IPS DF 6.9 (cell line): ENCODE data around the gene C15orf61.

ENCODE experiments used
- DNase-seq: peaks from one replicate; pipeline ENCODE4 v3.0.0-alpha.2; 2013; ENCODE audit warnings: low read depth, low spot score
- H3K27ac ChIP-seq: one replicate; pipeline ENCODE4 v1.5.1; 2013; ENCODE audit warnings: low read length, control low read depth
- H3K27me3 ChIP-seq: 2 replicates; pipeline ENCODE4 v1.6.1; 2013; ENCODE audit warnings: mild to moderate bottlenecking, low read length; ENCODE audit not compliant: control insufficient read depth, insufficient read depth
- H3K36me3 ChIP-seq: 2 replicates; pipeline ENCODE4 v1.6.1; 2013; ENCODE audit warnings: low read length; ENCODE audit not compliant: control insufficient read depth, insufficient read depth
- H3K4me1 ChIP-seq: 2 replicates; pipeline ENCODE4 v1.6.1; 2013; ENCODE audit warnings: low read length; ENCODE audit not compliant: control insufficient read depth, insufficient read depth
- H3K4me3 ChIP-seq: 2 replicates; pipeline ENCODE4 v1.5.1; 2013; ENCODE audit warnings: mild to moderate bottlenecking, low read length
- H3K9me3 ChIP-seq: 2 replicates; pipeline ENCODE4 v1.6.1; 2013; ENCODE audit warnings: low read length, inconsistent platforms; ENCODE audit not compliant: control insufficient read depth, insufficient read depth
- WGBS: extraction: QIAGEN DNeasy Blood & Tissue Kit; methylation state at CpG from one replicate; pipeline ENCODE4 v1.1.7; 2013; ENCODE audit warnings: mixed read lengths, missing lambda C conversion rate; ENCODE audit not compliant: insufficient read length, insufficient coverage; 5-methylcytosine and 5-hydroxymethylcytosine counted together

C15orf61 gene

DNA sequence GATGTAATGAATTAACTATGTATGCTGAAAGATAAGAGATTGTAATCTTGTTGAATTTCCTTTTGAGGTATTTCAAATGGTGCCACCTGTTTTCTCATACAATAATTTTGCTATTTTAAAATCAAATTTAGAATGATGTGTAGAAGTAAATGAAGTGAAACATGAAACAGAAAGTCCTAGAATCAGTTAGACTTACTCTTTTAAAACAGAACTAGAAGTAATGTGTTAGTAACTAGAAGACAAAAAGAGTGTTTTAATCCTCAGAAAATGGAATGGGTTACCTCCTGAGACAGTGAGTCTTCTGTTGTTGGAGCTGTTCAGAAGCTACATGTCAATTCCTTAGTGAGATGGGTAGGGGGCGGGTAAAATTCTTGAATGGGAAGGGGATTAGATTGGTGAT is 13.4 kb downstream of the C15orf61 start:
- H3K36me3 ChIP-seq, result no peaks in the 10 kb centered on the region
- no peaks in the 10 kb centered on the region for H3K27me3 ChIP-seq
- no peaks in the 10 kb centered on the region for H3K9me3 ChIP-seq
- H3K4me3 ChIP-seq, result no peak overlapping the region
- no peak overlapping the region for H3K27ac ChIP-seq
- H3K4me1 ChIP-seq, result no peaks in the 10 kb centered on the region
- WGBS, result no CpG with 5 or more reads among the region's 1 CpG
- DNase-seq, result no peak

DNA sequence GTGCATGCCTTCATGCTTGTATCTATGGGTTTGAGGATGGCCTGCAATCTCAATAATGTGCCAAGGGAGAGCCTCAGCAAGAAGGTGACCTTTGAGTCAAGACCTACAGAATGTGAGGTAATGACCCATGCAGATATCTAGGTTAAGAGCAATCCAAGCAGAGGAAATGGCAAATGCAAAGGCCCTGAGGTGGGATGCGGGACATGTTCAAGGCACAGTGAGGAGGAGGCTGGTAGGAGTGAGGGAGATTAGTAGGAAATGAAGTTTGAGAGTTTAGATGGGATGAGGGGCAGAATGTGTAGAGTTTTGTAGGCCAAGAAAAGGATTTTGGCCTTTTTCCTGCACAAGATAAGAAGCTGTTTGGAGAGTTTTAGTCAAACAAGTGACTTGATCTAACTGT is 16.8 kb downstream of the C15orf61 start:
- Histone ChIP-seq H3K36me3 (no peaks in the 10 kb centered on the region), H3K9me3 (no peaks in the 10 kb centered on the region), H3K4me3 (no peak overlapping the region), H3K27ac (no peak overlapping the region), H3K27me3 (no peaks in the 10 kb centered on the region), H3K4me1 (no peaks in the 10 kb centered on the region)
- no peak for DNase-seq
- WGBS, result no CpG with 5 or more reads among the region's 1 CpG

GRCh38 chr15:67542420-67543347 is 21.8 kb downstream of the C15orf61 start, which contains the start of gene MAP2K5:
Gene MAP2K5, plus strand, starts transcription at chr15:67542703. Its CDS starts 633 bp downstream, at chr15:67543336.
- H3K4me3 ChIP-seq, result peak within 1 kb of the TSS; percentile 70
- no peaks in the 10 kb centered on the region for H3K4me1 ChIP-seq
- H3K27me3 ChIP-seq, result no peaks in the 10 kb centered on the region
- no peak within 1 kb of the TSS for H3K27ac ChIP-seq
- H3K36me3 ChIP-seq, result no peaks in the 10 kb centered on the region
- no peak for DNase-seq
- WGBS, result no CpG with 5 or more reads among the region's 91 CpGs
- no peaks in the 10 kb centered on the region for H3K9me3 ChIP-seq

- Histone ChIP-seq H3K27ac (no peak overlapping the region), H3K4me3 (peak overlapping the region; percentile 70; the same call in 1 of the 2 replicates), H3K36me3 (no peaks in the 10 kb centered on the region), H3K9me3 (no peaks in the 10 kb centered on the region), H3K4me1 (no peaks in the 10 kb centered on the region), H3K27me3 (no peaks in the 10 kb centered on the region)
- WGBS, result no CpG with 5 or more reads among the region's 7 CpGs
- no peak for DNase-seq
Measured at GRCh38 chr15:67543348-67543718, 22.4 kb downstream of the C15orf61 start.

GRCh38 chr15:67544475-67544874 is 23.5 kb downstream of the C15orf61 start:
- H3K4me1 ChIP-seq, result peaks cover 1% of the 10 kb centered on the region; the same call in 1 of the 2 replicates
- no peak overlapping the region for H3K4me3 ChIP-seq
- WGBS, result no CpG with 5 or more reads among the region's 3 CpGs
- no peaks in the 10 kb centered on the region for H3K27me3 ChIP-seq
- DNase-seq, result no peak
- H3K27ac ChIP-seq, result no peak overlapping the region
- H3K36me3 ChIP-seq, result no peaks in the 10 kb centered on the region
- no peaks in the 10 kb centered on the region for H3K9me3 ChIP-seq

DNA sequence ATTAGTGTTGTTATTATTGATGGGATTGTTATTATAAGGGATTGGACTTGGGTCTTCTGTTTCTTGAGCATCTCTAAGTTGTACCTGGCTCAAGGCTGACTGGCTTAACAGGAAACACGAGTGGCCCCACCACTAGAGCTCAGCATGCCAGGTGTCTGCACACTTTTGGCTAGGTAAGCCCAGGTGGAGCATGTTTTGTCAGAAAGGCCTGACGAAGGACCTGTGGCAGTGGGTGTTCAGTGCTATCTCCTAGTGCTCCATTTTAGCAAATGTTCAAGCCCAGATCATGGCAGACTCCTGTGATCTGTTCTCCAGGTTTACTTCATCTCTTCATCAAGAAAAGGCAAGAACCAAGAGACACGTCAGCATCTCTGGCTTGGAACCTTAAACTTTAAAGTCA is 24.9 kb downstream of the C15orf61 start:
- H3K27me3 ChIP-seq, result no peaks in the 10 kb centered on the region
- no CpG with 5 or more reads among the region's 3 CpGs for WGBS
- no peak overlapping the region for H3K4me3 ChIP-seq
- DNase-seq, result no peak
- peaks cover 1% of the 10 kb centered on the region; the same call in 1 of the 2 replicates for H3K4me1 ChIP-seq
- H3K9me3 ChIP-seq, result no peaks in the 10 kb centered on the region
- no peaks in the 10 kb centered on the region for H3K36me3 ChIP-seq
- H3K27ac ChIP-seq, result no peak overlapping the region

DNA sequence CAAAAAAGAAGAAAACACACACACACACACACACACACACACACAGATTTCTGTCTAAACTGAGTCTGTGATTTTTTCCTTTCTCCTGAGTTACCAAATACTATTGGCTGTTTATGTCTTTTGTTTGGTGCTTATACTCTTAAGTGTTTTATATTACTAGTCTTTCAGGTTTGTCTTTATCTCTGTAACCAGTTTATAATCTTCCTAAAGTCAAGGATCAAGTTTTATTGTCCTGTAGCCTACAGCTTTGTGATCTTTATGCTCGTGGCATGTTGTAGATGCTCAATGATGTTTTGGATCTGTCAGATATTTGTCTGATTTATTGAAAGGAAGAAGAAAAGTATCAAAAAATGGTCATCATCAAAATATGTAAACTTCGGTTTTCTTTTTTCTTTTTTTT is 26.1 kb downstream of the C15orf61 start:
- Histone ChIP-seq H3K27ac (no peak overlapping the region), H3K9me3 (no peaks in the 10 kb centered on the region), H3K36me3 (no peaks in the 10 kb centered on the region), H3K4me3 (no peak overlapping the region), H3K4me1 (peaks cover 1% of the 10 kb centered on the region; the same call in 1 of the 2 replicates), H3K27me3 (no peaks in the 10 kb centered on the region)
- no CpG with 5 or more reads among the region's 2 CpGs for WGBS
- DNase-seq, result no peak

GRCh38 chr15:67547836-67548235 is 26.9 kb downstream of the C15orf61 start:
- peaks cover 1% of the 10 kb centered on the region; the same call in 1 of the 2 replicates for H3K4me1 ChIP-seq
- WGBS, result no CpG with 5 or more reads among the region's 3 CpGs
- H3K27me3 ChIP-seq, result no peaks in the 10 kb centered on the region
- H3K9me3 ChIP-seq, result no peaks in the 10 kb centered on the region
- no peak for DNase-seq
- H3K36me3 ChIP-seq, result no peaks in the 10 kb centered on the region
- H3K4me3 ChIP-seq, result no peak overlapping the region
- no peak overlapping the region for H3K27ac ChIP-seq

DNA sequence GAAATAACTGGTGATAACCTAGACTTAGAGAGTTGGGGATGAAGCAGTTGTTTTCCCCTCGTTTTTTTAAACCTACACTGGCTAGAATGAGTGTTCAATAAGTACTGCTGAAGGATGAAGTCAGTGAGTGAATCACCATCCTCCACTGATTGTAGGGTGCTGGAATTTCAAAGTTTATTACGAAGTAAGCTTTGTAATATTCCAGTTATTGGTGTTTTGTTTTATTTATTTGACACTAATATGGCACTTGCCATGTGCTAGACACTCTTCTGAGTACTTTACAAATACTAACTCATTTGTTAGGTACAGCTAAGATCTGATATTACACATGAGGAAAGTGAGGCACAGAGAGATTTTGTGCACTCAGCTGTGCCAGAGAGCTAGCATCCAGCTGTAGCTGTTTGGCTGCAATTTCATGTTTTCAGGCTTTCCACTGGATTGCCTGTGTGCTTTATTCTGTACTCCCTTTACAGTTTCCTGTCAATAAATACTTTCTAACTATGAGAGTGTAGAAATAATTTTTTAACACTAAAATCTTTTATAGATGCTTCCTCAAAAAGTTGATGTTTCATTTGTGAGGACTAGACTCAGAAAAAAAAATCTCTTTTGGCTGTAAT is 27.4 kb downstream of the C15orf61 start:
- Histone ChIP-seq H3K4me3 (no peak overlapping the region), H3K9me3 (no peaks in the 10 kb centered on the region), H3K27me3 (no peaks in the 10 kb centered on the region), H3K27ac (no peak overlapping the region), H3K36me3 (no peaks in the 10 kb centered on the region), H3K4me1 (peaks cover 1% of the 10 kb centered on the region; the same call in 1 of the 2 replicates)
- no CpG with 5 or more reads among the region's 2 CpGs for WGBS
- no peak for DNase-seq

DNA sequence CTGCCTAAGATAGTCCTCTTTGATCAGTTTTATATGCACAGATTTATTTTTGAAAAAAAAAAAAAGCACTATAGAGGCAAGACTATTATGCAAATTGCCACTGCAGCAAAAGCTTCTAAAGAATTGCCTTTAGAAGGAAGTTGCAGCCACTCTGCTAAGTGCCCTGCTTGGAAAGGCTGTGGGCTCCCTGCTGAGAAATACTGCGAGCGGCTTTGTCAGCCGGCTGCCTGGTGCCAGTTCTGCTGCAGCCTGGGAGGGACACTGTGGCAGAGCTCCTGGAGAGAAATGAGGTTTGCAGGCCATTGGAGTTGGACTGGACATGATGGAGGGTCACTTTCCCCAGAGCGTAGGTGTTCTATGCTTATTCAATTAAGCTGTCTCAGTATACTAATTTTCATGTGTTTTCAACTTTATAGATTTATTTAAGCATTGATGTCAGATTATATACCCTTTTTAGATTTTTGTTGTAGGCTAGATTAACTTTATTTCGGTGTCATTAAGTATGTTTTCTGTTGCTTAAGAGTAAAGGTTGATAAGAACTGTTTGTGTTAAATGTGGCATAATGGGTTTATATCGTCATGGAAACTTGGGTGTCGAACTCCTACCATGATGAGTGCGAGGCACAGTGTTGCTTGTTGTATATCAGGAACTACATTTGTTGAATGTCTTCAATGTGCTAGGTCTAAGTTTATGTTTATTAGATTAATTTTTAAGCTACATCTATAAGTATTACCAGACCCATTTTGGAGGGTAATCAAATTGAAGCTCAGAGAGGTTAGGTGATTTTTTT is 28.1 kb downstream of the C15orf61 start:
- Histone ChIP-seq H3K9me3 (no peaks in the 10 kb centered on the region), H3K4me1 (peaks cover 1% of the 10 kb centered on the region; the same call in 1 of the 2 replicates), H3K36me3 (no peaks in the 10 kb centered on the region), H3K27me3 (no peaks in the 10 kb centered on the region), H3K4me3 (no peak overlapping the region), H3K27ac (no peak overlapping the region)
- DNase-seq, result peak; percentile 47
- WGBS, result no CpG with 5 or more reads among the region's 8 CpGs
